Kidney (tissue), 14 donors: Measurements from ENCODE around the gene IPO8. TPM values are rescaled to one million over a fixed set of nuclear protein-coding genes. Genes with fewer than 3 reads are reported as not detected.

Source experiments
- DNase-seq, 5 donors: peaks; one replicate each; pipeline ENCODE4 v3.0.0-alpha.2; 2013 to 2020
- FAIRE-seq: peaks from 2 replicates; lab custom pipeline; 2012; peaks lifted over from hg19 to GRCh38; lab: Jason Lieb, UNC
- H3K27ac ChIP-seq, 2 donors: one replicate each; pipeline ENCODE4 v1.7.0; 2013; ENCODE audit warnings: low read depth in 2 of 2, low read length in 2 of 2, inconsistent platforms in 1 of 2
- H3K27me3 ChIP-seq: one replicate; pipeline ENCODE4 v1.7.1; 2013; ENCODE audit warnings: low read length, inconsistent platforms; ENCODE audit not compliant: control insufficient read depth, insufficient read depth
- H3K36me3 ChIP-seq, 3 donors: one replicate each; pipeline versions ENCODE4 v1.7.0 to v1.7.1; 2013; ENCODE audit warnings: low read length in 3 of 3, control low read depth in 1 of 3, inconsistent platforms in 1 of 3; ENCODE audit not compliant: insufficient read depth in 3 of 3, control insufficient read depth in 2 of 3
- H3K4me1 ChIP-seq, 3 donors: one replicate each; pipeline versions ENCODE4 v1.7.0 to v1.7.1; 2013; ENCODE audit warnings: low read length in 3 of 3, inconsistent platforms in 1 of 3, low read depth in 1 of 3; ENCODE audit not compliant: control insufficient read depth in 2 of 3, insufficient read depth in 2 of 3
- H3K4me3 ChIP-seq, 3 donors: one replicate each; pipeline versions ENCODE4 v1.7.0 to v1.8.1; 2013; ENCODE audit warnings: low read length in 3 of 3, control low read depth in 1 of 3, inconsistent platforms in 1 of 3
- H3K9ac ChIP-seq, 3 donors: one replicate each; pipeline versions ENCODE4 v1.7.0 to v1.7.1; 2013; ENCODE audit warnings: low read length in 3 of 3, control low read depth in 1 of 3, inconsistent platforms in 1 of 3
- H3K9me3 ChIP-seq, 3 donors: one replicate each; pipeline versions ENCODE4 v1.7.0 to v1.7.1; 2013; ENCODE audit warnings: low read length in 3 of 3, control low read depth in 1 of 3, inconsistent platforms in 1 of 3; ENCODE audit not compliant: control insufficient read depth in 2 of 3, insufficient read depth in 1 of 3
- intact Hi-C: fragments of 100-400 bp; cut with DNase I; formaldehyde crosslinking; loops from one replicate; pipeline ENCODE4 v1.11.1; 2022
- polyA plus RNA-seq: library from polyadenylated mRNA; stranded (reverse); fragments of 350-450 nt; fragmentation: Illumina TruSeq; extraction: RNeasy Lipid Tissue Mini Kit (QIAGEN cat#74804); gene quantifications from one replicate; pipeline ENCODE4 v1.2.3, GENCODE V29; 2014; ENCODE audit warnings: low read depth, low replicate concordance; ENCODE audit not compliant: insufficient read depth
- total RNA-seq: library from RNA; stranded (reverse); fragmentation: NEBNext Ultra II Directional; extraction: Animal tissue kit (Norgen Biotek cat#: 25700); gene quantifications from one replicate; pipeline ENCODE4 v1.2.1, GENCODE V29; 2021
- TF ChIP-seq, protein P1 (sequence below): IDR thresholded peaks from 3 replicates; pipeline ENCODE4 v1.5.1; 2012; ENCODE audit warnings: mild to moderate bottlenecking, moderate library complexity, borderline replicate concordance; ENCODE audit not compliant: insufficient read depth; ENCODE audit errors: extremely low read depth
- donor health status: control.
- donor health status: control.
- donor health status: control.
- donor health status: control.
- donor health status: control.
- donor health status: DM: yes; HTN: yes; CAD: no.
- donor health status: Normal renal cell carcinoma (clear cell type).

The IPO8 gene
- total and polyA plus RNA-seq, 2 donors from 2014 or later = 19.5 to 63.3 TPM

DNA sequence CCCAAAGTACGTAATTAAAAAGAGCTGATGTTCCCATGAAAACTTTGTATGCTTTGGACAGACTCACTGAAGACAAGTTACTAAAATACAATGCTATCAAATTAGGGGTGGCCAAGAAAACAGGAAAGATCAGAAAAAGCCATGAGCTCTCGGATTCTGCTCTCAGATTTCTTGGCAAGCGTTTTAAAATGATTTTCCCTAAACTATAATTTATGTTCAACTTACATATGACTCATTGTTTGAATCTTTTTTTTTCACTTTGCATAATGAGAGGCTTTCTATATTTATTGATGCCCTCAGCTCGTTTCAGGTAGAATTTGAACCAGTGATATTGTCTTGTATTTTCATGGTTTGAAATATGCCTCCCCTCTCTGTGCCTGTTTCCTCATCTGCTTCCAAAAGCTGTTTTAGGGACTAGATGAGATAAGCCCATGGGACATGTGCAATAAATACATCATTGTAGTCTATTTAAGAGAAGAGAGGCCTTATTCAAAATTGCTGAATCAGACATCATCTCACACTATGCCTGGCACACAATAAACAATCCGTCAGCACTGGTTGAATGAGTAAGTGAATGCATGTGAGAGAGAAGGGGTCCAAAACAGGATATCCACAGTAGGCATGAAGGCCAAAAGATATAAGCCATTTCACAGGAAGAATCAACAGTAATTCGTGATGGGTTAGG is 4.7 kb upstream of the IPO8 start:
- Histone ChIP-seq H3K27ac (no peak overlapping the region), H3K4me1 (no peaks in the 10 kb centered on the region), H3K27me3 (no peaks in the 10 kb centered on the region), H3K36me3 (no peaks in the 10 kb centered on the region), H3K9ac (no peak overlapping the region), H3K4me3 (no peak overlapping the region), H3K9me3 (no peaks in the 10 kb centered on the region)
- TF ChIP-seq, protein P1, sequence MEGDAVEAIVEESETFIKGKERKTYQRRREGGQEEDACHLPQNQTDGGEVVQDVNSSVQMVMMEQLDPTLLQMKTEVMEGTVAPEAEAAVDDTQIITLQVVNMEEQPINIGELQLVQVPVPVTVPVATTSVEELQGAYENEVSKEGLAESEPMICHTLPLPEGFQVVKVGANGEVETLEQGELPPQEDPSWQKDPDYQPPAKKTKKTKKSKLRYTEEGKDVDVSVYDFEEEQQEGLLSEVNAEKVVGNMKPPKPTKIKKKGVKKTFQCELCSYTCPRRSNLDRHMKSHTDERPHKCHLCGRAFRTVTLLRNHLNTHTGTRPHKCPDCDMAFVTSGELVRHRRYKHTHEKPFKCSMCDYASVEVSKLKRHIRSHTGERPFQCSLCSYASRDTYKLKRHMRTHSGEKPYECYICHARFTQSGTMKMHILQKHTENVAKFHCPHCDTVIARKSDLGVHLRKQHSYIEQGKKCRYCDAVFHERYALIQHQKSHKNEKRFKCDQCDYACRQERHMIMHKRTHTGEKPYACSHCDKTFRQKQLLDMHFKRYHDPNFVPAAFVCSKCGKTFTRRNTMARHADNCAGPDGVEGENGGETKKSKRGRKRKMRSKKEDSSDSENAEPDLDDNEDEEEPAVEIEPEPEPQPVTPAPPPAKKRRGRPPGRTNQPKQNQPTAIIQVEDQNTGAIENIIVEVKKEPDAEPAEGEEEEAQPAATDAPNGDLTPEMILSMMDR = no peak
- intact Hi-C loops = no loop called here
- DNase-seq (no peak), FAIRE-seq (no peak)

DNA sequence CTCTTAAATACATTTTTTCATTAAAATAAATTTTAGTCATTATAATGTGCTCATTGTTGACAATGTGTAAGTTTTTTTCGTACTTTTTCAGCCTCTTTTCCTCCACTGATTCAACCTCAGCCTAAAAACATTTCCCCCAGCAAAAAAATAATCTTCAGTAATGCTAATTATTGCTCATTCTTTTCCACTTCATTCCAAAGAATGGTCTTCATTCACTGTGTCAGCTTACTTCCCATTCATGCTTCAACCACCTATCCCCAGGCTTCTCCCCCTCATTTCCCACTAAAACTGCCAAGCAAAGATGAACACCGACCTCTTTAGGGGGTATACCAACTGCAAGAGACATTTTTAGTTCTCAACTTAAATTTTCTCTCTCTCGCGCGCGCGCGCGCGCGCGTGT is 2.7 kb upstream of the IPO8 start:
- intact Hi-C loops = no loop called here
- no peaks in the 10 kb centered on the region for H3K36me3 ChIP-seq
- no peak for FAIRE-seq

DNA sequence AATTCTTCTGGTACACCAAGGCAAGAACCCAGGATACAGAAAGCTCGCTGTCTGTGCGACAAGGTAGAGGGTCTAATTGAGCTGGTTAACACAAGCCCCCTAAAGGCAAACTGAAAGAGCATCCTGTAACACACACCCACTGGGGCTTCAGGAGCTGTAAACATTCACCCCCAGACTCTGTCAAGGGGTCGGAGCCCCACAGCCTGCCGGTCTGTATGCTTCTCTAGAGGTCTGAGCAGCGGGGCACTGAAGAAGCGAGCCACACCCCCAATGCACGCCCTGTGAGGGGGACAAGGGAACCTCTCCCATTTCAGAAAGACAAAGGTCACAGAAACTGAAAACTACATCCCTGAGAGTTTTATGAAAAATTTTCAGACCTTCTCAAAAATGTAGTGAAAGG is 1.3 kb upstream of the IPO8 start:
- H3K27me3 ChIP-seq = no peaks in the 10 kb centered on the region
- DNase-seq (no peak), FAIRE-seq (no peak)
- H3K4me3 ChIP-seq = no peak overlapping the region
- no peaks in the 10 kb centered on the region for H3K36me3 ChIP-seq
- intact Hi-C loops = no loop called here
- peaks cover 0 to 9% (median 8%) of the 10 kb centered on the region in 3 donors for H3K4me1 ChIP-seq
- TF ChIP-seq, protein P1 = no peak
- no peak overlapping the region for H3K27ac ChIP-seq
- no peak overlapping the region for H3K9ac ChIP-seq
- H3K9me3 ChIP-seq = no peaks in the 10 kb centered on the region

More for the DNA sequence above, 2.7 kb upstream of the IPO8 start:
- TF ChIP-seq, protein P1 = no peak
- Histone ChIP-seq H3K27ac (no peak overlapping the region), H3K9me3 (no peaks in the 10 kb centered on the region), H3K27me3 (no peaks in the 10 kb centered on the region), H3K4me1 (peaks cover 0 to 7% (median 7%) of the 10 kb centered on the region in 3 donors), H3K9ac (no peak overlapping the region), H3K4me3 (no peak overlapping the region)
- DNase-seq = no peak
